Pancreas (tissue), 10 donors: Measurements from ENCODE around the gene MSL3B.

Experiments
- ATAC-seq, 4 donors: fragments of 200-7000 bp; cut with Tn5 transposase; one replicate each; pipeline versions ENCODE4 v1.8.0 to v1.9.1; 2020; ENCODE audit warnings: mild to moderate bottlenecking in 4 of 4, moderate library complexity in 4 of 4
- DNase-seq, 6 donors: peaks; one replicate each; pipeline ENCODE4 v3.0.0-alpha.2; 2020
- FAIRE-seq: peaks from 2 replicates; lab custom pipeline; 2012; peaks lifted over from hg19 to GRCh38; lab: Jason Lieb, UNC
- H3K27ac ChIP-seq, 4 donors: fragments of 200-600 bp; sonication (generic); 1 replicate in 3 of 4; 2 replicates in 1 of 4; pipeline versions ENCODE4 v1.5.0 to v1.8.0; 2020
- H3K27me3 ChIP-seq, 4 donors: fragments of 200-600 bp; one replicate each; pipeline ENCODE4 v1.8.0; 2021
- H3K36me3 ChIP-seq, 3 donors: fragments of 200-600 bp; sonication (generic) in 1 of 3; one replicate each; pipeline versions ENCODE4 v1.5.0 to v1.8.0; 2020 to 2021
- H3K4me1 ChIP-seq, 3 donors: fragments of 200-600 bp; one replicate each; pipeline ENCODE4 v1.8.0; 2021
- H3K4me3 ChIP-seq, 4 donors: fragments of 200-600 bp; sonication (generic) in 2 of 4; one replicate each; pipeline versions ENCODE4 v1.5.0 to v1.8.0; 2020 to 2021
- H3K9me3 ChIP-seq, 4 donors: fragments of 200-600 bp; one replicate each; pipeline ENCODE4 v1.8.0; 2021
- CTCF ChIP-seq, 4 donors: fragments of 200-600 bp; sonication (generic) in 3 of 4; IDR thresholded peaks; one replicate each; pipeline versions ENCODE4 v1.5.0 to v1.8.0; 2021; ENCODE audit warnings: antibody characterized with exemption in 4 of 4
- WGBS, 2 donors: extraction: QIAGEN DNeasy Blood & Tissue Kit; methylation state at CpG; one replicate each; pipeline ENCODE4 v1.1.7; 2013; 5-methylcytosine and 5-hydroxymethylcytosine counted together
- intact Hi-C, 3 donors: fragments of 100-400 bp; cut with DNase I; formaldehyde crosslinking; loops; one replicate each; pipeline versions ENCODE4 v1.11.1 to v1.14.2; 2022
- donor health status: healthy with polysubstance abuse.
- donor health status: DM: no; HTN: no; CAD: no; lungs with moderate emphysema.
- donor health status: DM: no; HTN: no; CAD: no.
- donor health status: control.
- donor health status: control.
- donor health status: Bipolar disorder and iron deficiency.
- donor health status: DM: yes; HTN: yes; CAD: no.
- donor health status: DM: no; HTN: no; CAD: no.
- donor health status: DM: no; HTN: no; CAD: no.
- donor health status: DM: yes; HTN: yes; CAD: no.

Gene MSL3B

GRCh38 chr2:233831861-233832260 lies 36.3 kb downstream of the MSL3B start:
- FAIRE-seq (no peak), ATAC-seq (no peak), DNase-seq (no peak)
- Histone ChIP-seq H3K27ac (no peak overlapping the region), H3K9me3 (no peaks in the 10 kb centered on the region), H3K36me3 (no peaks in the 10 kb centered on the region), H3K27me3 (no peaks in the 10 kb centered on the region), H3K4me3 (no peak overlapping the region), H3K4me1 (no peaks in the 10 kb centered on the region)
- no peak for TF ChIP-seq CTCF (IDR thresholded peaks at IDR 0.05)
- intact Hi-C loops: no loop called here
- 94 to 98% methylated on average over 6 of the region's 6 CpGs for WGBS, 2 donors

GRCh38 chr2:233831011-233831721 lies 37.0 kb downstream of the MSL3B start:
- 85 to 95% methylated on average over 14 of the region's 14 CpGs for WGBS, 2 donors
- no peaks in the 10 kb centered on the region for H3K4me1 ChIP-seq
- intact Hi-C loops: no loop called here
- no peaks in the 10 kb centered on the region for H3K9me3 ChIP-seq
- ATAC-seq: no peak
- FAIRE-seq: no peak
- H3K4me3 ChIP-seq: no peak overlapping the region
- DNase-seq: peak in 1 of 6 donors; percentile 54
- H3K36me3 ChIP-seq: no peaks in the 10 kb centered on the region
- no peaks in the 10 kb centered on the region for H3K27me3 ChIP-seq
- no peak overlapping the region for H3K27ac ChIP-seq
- TF ChIP-seq CTCF (IDR thresholded peaks at IDR 0.05): no peak

DNA sequence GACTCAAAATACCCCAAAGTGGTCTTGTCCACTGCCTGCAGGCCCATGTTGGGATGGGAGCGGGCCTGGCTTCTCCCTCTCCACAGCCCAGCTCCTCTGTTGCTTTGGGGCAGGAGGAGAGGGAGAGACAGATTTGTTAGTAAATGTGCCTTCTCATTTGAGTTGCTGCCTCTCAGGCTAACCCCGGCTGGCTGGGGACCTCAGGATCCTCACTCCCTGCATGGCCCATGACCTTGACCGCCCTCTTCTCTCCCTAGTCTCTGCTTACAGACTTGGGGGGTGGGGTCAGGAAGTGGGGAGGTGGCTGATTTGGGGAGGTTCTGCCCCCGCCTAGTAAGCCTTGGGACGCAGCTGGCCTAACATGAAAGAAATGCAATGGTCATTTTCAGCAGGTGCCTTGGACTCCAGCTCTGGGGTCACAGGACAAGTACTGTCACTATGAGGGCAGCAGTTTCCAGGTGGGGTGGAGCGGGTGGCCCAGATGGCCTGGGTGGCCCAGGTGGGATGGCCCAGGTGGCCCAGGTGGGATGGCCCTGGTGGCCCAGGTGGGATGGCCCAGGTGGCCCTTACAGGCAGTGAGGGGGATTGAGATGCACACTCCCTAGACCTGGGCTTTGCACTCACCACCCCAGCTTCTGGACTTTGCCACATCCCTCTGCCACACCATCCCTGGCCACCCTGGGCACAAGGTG lies 37.9 kb downstream of the MSL3B start:
- Histone ChIP-seq H3K4me3 (no peak overlapping the region), H3K36me3 (no peaks in the 10 kb centered on the region), H3K9me3 (no peaks in the 10 kb centered on the region), H3K27me3 (no peaks in the 10 kb centered on the region), H3K27ac (no peak overlapping the region), H3K4me1 (no peaks in the 10 kb centered on the region)
- DNase-seq: peak in 1 of 6 donors; percentile 30
- 85 to 89% methylated on average over 6 of the region's 6 CpGs for WGBS, 2 donors
- ATAC-seq: no peak
- TF ChIP-seq CTCF (IDR thresholded peaks at IDR 0.05): no peak
- intact Hi-C loops: no loop called here
- FAIRE-seq: no peak

DNA sequence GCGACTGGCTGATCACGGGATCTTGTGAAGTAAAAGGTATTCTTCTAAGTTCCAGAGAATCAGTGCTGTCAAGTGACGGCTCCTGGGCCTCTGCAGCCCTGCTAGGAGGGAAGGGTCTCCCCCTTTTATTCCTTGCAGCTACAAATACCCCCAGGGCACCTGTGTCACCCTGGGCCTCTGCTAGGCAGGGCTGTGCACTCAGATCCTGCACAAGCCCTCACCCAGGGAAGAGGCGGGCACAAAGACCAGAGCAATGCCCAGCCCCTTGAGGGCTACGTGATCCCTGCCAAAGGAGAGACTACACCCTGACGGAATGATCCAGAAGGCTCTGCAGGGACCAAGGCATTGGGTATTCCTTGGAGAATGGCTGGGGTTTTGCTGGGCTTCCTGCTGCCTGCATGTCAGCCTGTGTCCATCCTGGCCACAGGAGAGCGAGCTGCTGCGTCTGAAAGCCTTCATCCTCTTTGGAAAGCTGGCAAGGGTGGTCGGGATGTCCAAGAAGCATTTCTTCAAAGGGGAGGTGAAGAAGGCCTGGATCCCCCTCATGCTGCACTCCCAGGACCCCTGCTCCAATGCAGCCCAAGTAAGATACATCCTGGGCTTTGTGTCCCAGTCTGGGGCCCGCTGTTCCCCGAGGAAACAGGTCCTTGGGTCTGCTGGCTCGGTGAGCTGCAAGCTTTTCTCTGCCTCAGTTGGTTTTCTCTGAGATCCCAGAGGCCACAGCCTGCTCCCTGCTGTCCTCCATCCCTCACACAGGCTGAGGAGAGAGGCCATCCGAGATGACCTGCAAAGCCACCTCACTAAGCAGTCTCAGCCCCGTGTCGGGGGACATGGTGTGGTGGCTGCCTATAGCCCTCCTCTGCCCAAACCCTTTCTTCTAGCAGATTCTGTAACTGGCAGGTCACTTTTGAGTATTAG lies 38.7 kb downstream of the MSL3B start:
- no peak for TF ChIP-seq CTCF (IDR thresholded peaks at IDR 0.05)
- intact Hi-C loops: no loop called here
- H3K27me3 ChIP-seq: no peaks in the 10 kb centered on the region
- no peak overlapping the region for H3K4me3 ChIP-seq
- H3K4me1 ChIP-seq: no peaks in the 10 kb centered on the region
- H3K9me3 ChIP-seq: no peaks in the 10 kb centered on the region
- 77 to 79% methylated on average over 15 of the region's 15 CpGs for WGBS, 2 donors
- no peak overlapping the region for H3K27ac ChIP-seq
- FAIRE-seq: no peak
- peak in 2 of 6 donors; percentile 1 to 24 for DNase-seq
- no peaks in the 10 kb centered on the region for H3K36me3 ChIP-seq
- no peak for ATAC-seq
